ENCODE results near the gene PLAAT4. TPM values are rescaled to one million over a fixed set of nuclear protein-coding genes. Genes with fewer than 3 reads are reported as not detected.
A peak's percentile ranks its signal among the peaks of the same experiment; 100 is the strongest.

Gene PLAAT4, protein sequence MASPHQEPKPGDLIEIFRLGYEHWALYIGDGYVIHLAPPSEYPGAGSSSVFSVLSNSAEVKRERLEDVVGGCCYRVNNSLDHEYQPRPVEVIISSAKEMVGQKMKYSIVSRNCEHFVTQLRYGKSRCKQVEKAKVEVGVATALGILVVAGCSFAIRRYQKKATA
- 1 to 10 TPM in 1 of 6 experiments, under 1 TPM in 4, not detected in 1; 0.43 to 1.9 (median 0.82) TPM for total RNA-seq (2021; fragmentation: NEBNext Ultra II Directional; extraction: Animal tissue kit (Norgen Biotek cat#: 25700))
- long read RNA-seq = 0 reads

DNA sequence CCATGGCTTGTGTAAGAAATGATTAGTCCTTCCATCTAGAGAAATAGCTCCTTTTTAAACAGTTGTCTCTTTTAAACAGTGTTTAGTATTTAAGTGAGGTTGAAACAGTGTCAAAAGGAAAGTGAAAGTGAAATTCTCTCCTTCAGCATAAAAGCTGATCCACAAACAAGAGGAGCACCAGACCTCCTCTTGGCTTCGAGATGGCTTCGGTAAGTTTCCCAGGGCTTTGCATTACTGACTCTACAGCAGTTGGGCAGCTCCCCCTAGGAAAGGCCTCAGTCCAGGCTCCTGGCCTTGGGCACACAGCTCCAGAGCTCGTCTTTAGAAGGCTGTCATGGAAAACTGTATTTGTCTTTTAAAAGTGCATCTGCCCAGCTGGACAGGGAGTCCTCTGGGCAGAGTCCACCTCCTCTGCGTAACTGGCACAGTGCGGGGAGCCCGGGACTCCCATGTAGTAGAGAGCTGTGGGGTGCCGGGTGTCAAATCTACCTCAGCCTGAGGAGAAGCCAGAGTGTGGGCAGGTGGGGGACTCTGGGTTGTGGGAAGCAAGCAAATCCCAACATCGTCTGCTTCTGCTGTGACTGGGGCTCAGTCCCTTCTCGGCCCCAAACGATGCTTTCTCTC is at the start of gene PLAAT4:
PLAAT4 (plus strand) TSS at position 140 of the 624 bp plus-strand sequence; CDS start at position 201, 61 bp downstream.
- DNase-seq = peak; percentile 29
- peak within 1 kb of the TSS; percentile 85 for H3K4me3 Mint-ChIP-seq
- peaks cover 20% of the 10 kb centered on the region for H3K4me1 Mint-ChIP-seq (ENCODE audit: low read depth)
- H3K27ac Mint-ChIP-seq = 0 out of 2 replicates have a peak within 1 kb of the TSS, but pooled peaks have one; percentile 14
- TF ChIP-seq, protein P1, sequence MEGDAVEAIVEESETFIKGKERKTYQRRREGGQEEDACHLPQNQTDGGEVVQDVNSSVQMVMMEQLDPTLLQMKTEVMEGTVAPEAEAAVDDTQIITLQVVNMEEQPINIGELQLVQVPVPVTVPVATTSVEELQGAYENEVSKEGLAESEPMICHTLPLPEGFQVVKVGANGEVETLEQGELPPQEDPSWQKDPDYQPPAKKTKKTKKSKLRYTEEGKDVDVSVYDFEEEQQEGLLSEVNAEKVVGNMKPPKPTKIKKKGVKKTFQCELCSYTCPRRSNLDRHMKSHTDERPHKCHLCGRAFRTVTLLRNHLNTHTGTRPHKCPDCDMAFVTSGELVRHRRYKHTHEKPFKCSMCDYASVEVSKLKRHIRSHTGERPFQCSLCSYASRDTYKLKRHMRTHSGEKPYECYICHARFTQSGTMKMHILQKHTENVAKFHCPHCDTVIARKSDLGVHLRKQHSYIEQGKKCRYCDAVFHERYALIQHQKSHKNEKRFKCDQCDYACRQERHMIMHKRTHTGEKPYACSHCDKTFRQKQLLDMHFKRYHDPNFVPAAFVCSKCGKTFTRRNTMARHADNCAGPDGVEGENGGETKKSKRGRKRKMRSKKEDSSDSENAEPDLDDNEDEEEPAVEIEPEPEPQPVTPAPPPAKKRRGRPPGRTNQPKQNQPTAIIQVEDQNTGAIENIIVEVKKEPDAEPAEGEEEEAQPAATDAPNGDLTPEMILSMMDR (IDR thresholded peaks at IDR 0.05) = no peak
- H3K36me3 Mint-ChIP-seq (ENCODE audit: low read depth) = no peaks in the 10 kb centered on the region
- H3K27me3 Mint-ChIP-seq (ENCODE audit: insufficient read depth) = peaks cover 20% of the 10 kb centered on the region
- no peaks in the 10 kb centered on the region for H3K9me3 Mint-ChIP-seq

DNA sequence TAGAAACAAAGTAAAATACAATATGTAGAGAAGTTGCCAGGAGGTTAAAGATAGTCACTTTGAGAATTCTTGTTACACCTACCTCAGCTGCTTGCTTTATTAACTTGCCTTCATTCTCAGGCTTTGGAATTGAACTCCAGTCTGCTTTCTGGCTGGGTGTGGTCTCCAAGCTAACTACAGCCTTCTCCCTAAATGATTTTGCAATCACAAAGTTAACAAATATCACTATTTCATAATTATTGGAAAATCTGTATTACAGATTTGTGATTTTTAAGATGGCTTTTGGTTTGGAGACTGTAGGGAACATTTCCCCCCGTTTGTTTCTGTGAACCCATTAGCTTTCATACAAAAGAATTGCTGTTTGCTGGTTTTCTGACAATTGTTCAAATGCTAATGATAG is 47.8 kb upstream of the PLAAT4 start:
- no peak overlapping the region for H3K4me3 Mint-ChIP-seq
- H3K4me1 Mint-ChIP-seq (ENCODE audit: low read depth) = peaks cover 5% of the 10 kb centered on the region; the same call in 1 of the 2 replicates
- DNase-seq = no peak
- peaks cover 18% of the 10 kb centered on the region; the same call in 1 of the 2 replicates for H3K9me3 Mint-ChIP-seq
- TF ChIP-seq, protein P1 (IDR thresholded peaks at IDR 0.05) = no peak
- H3K27me3 Mint-ChIP-seq (ENCODE audit: insufficient read depth) = peaks cover 38% of the 10 kb centered on the region
- no peaks in the 10 kb centered on the region; the same call in 1 of the 2 replicates for H3K36me3 Mint-ChIP-seq (ENCODE audit: low read depth)
- no peak overlapping the region for H3K27ac Mint-ChIP-seq

DNA sequence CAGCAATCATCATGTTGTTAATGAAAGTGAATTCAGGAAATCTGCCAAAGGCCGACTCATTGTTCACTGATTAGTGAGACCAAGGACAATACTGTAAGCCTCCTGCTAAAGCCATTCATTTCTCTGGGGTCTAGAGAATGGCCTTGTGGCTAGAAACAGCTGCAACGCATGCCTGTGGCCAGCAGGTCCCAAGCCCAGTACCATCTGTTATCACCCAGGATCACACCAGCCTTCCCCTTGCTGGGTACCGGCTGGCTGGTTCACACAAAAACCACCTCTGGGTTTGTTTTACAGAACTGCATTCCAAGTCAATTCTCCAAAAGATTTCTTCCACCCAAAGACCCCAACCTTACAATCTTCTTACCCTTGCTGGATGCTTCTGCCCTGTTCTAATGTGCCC is 46.7 kb upstream of the PLAAT4 start:
- Mint-ChIP-seq H3K4me1 (ENCODE audit: low read depth) (peaks cover 5% of the 10 kb centered on the region; the same call in 1 of the 2 replicates), H3K36me3 (ENCODE audit: low read depth) (no peaks in the 10 kb centered on the region; the same call in 1 of the 2 replicates), H3K4me3 (no peak overlapping the region), H3K9me3 (peaks cover 14% of the 10 kb centered on the region; the same call in 1 of the 2 replicates), H3K27me3 (ENCODE audit: insufficient read depth) (peaks cover 38% of the 10 kb centered on the region), H3K27ac (no peak overlapping the region)
- no peak for DNase-seq
- TF ChIP-seq, protein P1 (IDR thresholded peaks at IDR 0.05) = no peak

DNA sequence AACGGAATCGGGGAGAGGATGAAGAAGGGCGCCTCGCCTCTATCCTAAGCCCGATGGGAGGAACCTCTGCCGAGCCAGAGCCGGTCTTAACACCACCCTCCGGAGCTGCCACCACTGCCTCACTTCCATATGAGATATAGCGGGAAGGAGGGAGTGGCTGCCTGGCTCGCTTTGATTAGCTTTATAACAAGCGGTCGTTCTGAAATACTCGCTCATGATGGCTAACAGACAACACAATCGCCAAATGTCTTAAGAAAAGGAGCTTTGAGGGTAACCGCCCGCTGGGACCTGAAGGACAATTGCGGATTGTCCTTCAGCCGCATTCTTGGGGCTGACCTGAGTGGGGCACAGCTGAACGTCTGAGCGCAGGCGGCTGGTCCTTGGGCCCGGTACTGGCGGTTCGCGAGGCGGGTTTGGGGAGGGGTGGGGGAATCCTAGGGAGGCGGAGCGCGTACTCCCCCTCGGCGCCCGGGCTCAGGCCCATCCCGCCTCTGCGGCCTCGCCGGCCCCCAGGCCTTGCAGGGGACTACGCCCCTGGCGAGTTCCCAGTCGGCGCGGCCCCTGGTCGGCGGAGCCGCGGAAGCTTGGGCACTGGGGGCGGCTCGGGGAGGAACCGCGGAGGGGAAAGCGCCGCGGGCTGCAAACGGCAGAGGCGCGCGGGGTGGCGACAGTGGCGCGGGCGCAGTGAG is 45.9 kb upstream of the PLAAT4 start, which contains the start of gene PLAAT5:
PLAAT5 (minus strand) TSS at position 617 of the 689 bp plus-strand sequence; CDS start at position 484, 133 bp downstream.
- no peak for DNase-seq
- H3K4me1 Mint-ChIP-seq (ENCODE audit: low read depth) = peaks cover 5% of the 10 kb centered on the region; the same call in 1 of the 2 replicates
- peak within 1 kb of the TSS; percentile 59 for H3K4me3 Mint-ChIP-seq
- H3K36me3 Mint-ChIP-seq (ENCODE audit: low read depth) = no peaks in the 10 kb centered on the region; the same call in 1 of the 2 replicates
- H3K27ac Mint-ChIP-seq = no peak within 1 kb of the TSS
- H3K9me3 Mint-ChIP-seq = peaks cover 6% of the 10 kb centered on the region; the same call in 1 of the 2 replicates
- TF ChIP-seq, protein P1 (IDR thresholded peaks at IDR 0.05) = no peak
- peaks cover 39% of the 10 kb centered on the region for H3K27me3 Mint-ChIP-seq (ENCODE audit: insufficient read depth)

DNA sequence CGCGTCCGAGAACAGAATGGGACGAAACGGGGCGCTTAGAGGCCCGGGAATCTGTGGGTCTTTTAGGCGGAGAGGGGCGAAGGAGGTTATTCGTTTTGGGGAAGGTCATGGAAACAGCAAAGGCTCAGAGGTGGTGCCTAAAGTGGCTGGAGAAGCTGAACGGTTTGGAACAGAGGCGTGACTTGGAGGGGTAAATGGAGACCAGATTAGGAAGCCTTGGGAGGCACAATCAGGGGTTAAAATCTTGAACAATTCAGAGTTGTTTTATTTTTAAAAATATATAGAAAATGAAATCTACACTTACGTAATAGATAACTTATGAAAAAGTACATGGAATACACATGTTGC is 45.4 kb upstream of the PLAAT4 start:
- Mint-ChIP-seq H3K4me3 (peak overlapping the region; percentile 59), H3K9me3 (peaks cover under 1% of the 10 kb centered on the region; the same call in 1 of the 2 replicates), H3K27ac (no peak overlapping the region), H3K4me1 (ENCODE audit: low read depth) (peaks cover 5% of the 10 kb centered on the region; the same call in 1 of the 2 replicates), H3K36me3 (ENCODE audit: low read depth) (no peaks in the 10 kb centered on the region; the same call in 1 of the 2 replicates), H3K27me3 (ENCODE audit: insufficient read depth) (peaks cover 39% of the 10 kb centered on the region)
- TF ChIP-seq, protein P1 (IDR thresholded peaks at IDR 0.05) = no peak
- no peak for DNase-seq

Measured in HFFc6 (cell line).